ENCODE measurements around the gene DUSP16. TPM values are rescaled to one million over a fixed set of nuclear protein-coding genes. Genes with fewer than 3 reads are reported as not detected.

Gene DUSP16
- total RNA-seq, 4 donors from 2014 or later = 15.3 to 29.0 (median 25.0) TPM

DNA sequence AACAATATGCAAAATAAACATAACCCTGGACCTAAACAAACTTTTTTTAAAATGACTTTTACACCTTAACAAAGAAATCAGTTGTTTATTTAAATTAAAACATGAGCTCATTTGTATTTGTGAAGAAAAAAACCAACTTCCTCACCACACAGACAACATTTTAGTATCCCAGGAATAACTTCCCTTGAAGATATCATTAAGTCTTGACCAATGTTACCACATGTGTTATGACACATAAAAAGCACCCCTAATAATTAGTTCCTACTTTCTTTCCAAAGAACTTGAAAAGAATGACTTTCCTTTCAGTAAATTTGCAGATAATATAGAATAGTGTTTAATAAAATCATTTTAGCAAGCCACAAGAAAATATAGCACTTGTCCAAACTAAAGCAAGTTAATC, 42.4 kb downstream of the DUSP16 start:
- DNase-seq (ENCODE audit: low spot score in 2 of 2) = no peak
- no peak overlapping the region for H3K4me3 ChIP-seq (ENCODE audit: low read depth, poor library complexity, severe bottlenecking)
- no peak for TF ChIP-seq CTCF (IDR thresholded peaks at IDR 0.05)
- TF ChIP-seq POLR2A (IDR thresholded peaks at IDR 0.05) = no peak
- intact Hi-C loops (cut with DNase I; ENCODE audit: low total_unique reads) = no loop called here

DNA sequence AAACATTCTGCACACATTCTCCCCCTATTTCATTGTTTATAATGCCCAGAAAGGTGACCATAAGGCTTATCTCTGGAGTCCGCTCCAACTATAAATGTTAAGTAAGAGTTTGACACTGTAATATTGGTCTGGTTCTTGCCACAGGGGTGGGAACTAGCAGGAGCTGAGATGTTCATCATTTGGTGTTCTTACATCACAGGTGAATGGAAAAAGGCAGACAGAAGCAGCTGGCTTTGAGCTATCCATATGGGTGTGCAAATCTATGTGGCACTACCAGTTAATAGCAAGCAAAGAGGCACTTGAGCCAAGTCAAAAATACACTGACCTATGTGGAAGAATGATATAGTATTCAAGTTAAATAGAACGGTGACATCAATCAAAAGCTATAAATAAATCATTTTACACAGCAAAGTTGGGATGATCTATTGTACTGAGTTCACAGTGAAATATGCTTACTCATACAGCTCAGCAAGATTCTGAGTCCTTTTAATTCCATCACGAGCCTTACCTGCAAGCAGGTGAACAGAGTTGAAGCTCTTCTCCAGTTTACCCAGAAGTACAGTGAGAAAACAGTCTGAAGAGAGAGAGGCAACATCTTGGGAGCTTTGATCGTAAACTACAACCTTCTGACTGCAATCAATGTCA, 43.2 kb downstream of the DUSP16 start:
- H3K4me3 ChIP-seq (ENCODE audit: low read depth, poor library complexity, severe bottlenecking) = no peak overlapping the region
- 77 to 83% methylated on average over 4 of the region's 4 CpGs for WGBS, 2 donors
- intact Hi-C loops (cut with DNase I; ENCODE audit: low total_unique reads) = no loop called here
- no peak for DNase-seq (ENCODE audit: low spot score in 2 of 2)
- TF ChIP-seq CTCF (IDR thresholded peaks at IDR 0.05) (no peak), POLR2A (IDR thresholded peaks at IDR 0.05) (no peak)

DNA sequence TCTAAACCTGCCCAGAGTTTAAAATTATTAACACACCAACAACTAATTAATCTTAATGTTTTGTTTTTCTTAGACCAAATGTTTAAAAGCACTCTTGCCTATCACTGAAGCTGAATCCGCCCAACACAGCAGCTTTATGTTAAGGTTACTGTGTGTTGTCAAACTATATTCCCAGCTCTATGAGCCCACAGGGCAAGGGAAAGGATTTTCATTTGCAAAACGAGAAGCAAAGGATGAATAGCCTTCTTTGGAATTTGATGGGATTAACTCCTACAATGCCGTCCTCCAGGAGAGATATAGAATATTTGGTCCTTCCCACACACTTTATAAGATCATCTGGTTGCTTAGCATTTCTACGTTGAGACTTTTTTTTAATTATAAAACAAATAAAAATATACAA, 43.7 kb downstream of the DUSP16 start:
- TF ChIP-seq POLR2A (IDR thresholded peaks at IDR 0.05) = no peak
- intact Hi-C loops (cut with DNase I; ENCODE audit: low total_unique reads) = no loop called here
- DNase-seq (ENCODE audit: low spot score in 2 of 2) = no peak
- no peak overlapping the region for H3K4me3 ChIP-seq (ENCODE audit: low read depth, poor library complexity, severe bottlenecking)
- 72 to 75% methylated on average over 4 of the region's 4 CpGs for WGBS, 2 donors

DNA sequence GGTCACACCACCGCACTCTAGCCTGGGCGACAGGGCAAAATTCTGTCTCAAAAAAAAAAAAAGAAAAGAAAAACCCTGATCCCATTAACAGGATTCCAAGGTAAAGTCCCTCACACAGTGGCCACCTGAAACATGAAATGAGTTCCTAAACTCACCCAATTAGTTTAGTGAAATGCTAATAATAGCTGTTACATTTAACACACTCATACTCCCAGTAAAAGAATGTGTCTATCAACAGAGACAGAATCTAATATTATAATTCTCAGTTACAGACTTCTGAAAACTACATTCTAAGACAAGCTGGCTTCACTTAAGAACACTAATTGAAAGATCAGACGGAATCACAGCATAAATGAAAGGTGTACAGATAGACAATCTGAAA, 44.2 kb downstream of the DUSP16 start:
- no peak for DNase-seq (ENCODE audit: low spot score in 2 of 2)
- intact Hi-C loops (cut with DNase I; ENCODE audit: low total_unique reads) = no loop called here
- WGBS, 2 donors = 97 to 98% methylated on average over 3 of the region's 3 CpGs
- TF ChIP-seq POLR2A (IDR thresholded peaks at IDR 0.05) (no peak), CTCF (IDR thresholded peaks at IDR 0.05) (no peak)
- no peak overlapping the region for H3K4me3 ChIP-seq (ENCODE audit: low read depth, poor library complexity, severe bottlenecking)

DNA sequence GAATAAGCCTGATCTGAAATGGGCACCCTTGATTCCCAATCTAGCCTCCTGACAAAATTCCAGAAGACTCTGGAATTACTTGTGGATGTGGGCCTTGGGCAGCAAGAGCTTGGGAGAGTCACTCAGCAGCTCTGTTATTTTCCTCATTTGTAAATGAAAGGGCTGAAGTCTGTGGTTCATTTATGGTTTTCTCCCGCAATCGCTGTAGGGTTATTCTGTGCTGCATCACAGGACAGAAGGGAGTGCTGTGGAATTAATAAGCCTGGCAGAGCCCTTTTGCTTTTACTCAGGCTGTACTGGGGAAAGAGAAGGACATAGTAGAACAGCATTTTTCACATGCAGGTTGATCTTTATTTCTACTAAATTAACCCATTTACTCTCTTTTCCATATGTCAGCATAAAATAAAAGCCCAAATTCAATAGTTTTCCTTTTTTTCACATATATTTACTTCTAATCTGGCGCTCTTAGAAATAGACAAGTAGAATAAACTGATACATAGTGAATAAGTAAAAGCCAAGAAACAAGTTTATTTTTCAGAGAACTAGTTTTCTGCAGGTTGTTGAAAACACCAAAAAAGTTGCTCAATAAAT, 49.2 kb downstream of the DUSP16 start:
- intact Hi-C loops (cut with DNase I; ENCODE audit: low total_unique reads) = no loop called here
- no peak for TF ChIP-seq CTCF (IDR thresholded peaks at IDR 0.05)
- no peak for TF ChIP-seq POLR2A (IDR thresholded peaks at IDR 0.05)
- DNase-seq (ENCODE audit: low spot score in 2 of 2) = no peak
- H3K4me3 ChIP-seq (ENCODE audit: low read depth, poor library complexity, severe bottlenecking) = no peak overlapping the region
- WGBS, 2 donors = 90 to 93% methylated on average over 3 of the region's 3 CpGs

- TF ChIP-seq POLR2A (IDR thresholded peaks at IDR 0.05) (no peak), CTCF (IDR thresholded peaks at IDR 0.05) (no peak)
- DNase-seq (ENCODE audit: low spot score in 2 of 2) = no peak
- intact Hi-C loops (cut with DNase I; ENCODE audit: low total_unique reads) = no loop called here
- H3K4me3 ChIP-seq (ENCODE audit: low read depth, poor library complexity, severe bottlenecking) = no peak overlapping the region
- 64 to 67% methylated on average over 5 of the region's 5 CpGs for WGBS, 2 donors
Observed at GRCh38 chr12:12511895-12512711, 50.6 kb downstream of the DUSP16 start.

Data from lower leg skin (tissue), 4 donors.